HEK293 (cell line): ENCODE data around the gene PCA3.

Experiments used
- CTCF ChIA-PET: fragments of 350-600 bp; formaldehyde crosslinking; extraction: SDS; loops from one replicate; lab custom pipeline; 2021; ENCODE audit warnings: antibody characterized with exemption; lab: Yijun Ruan, JAX
- POLR2A ChIA-PET: fragments of 300-600 bp; formaldehyde crosslinking; extraction: SDS; loops from one replicate; lab custom pipeline; 2020; ENCODE audit warnings: antibody characterized with exemption, inconsistent platforms; lab: Yijun Ruan, JAX
- H3K27ac ChIP-seq: fragments of 200-500 bp; sonication (Bioruptor generic); 2 replicates; pipeline ENCODE4 v1.5.1; 2014; ENCODE audit warnings: low read depth, low read length, control low read depth, inconsistent platforms; ENCODE audit errors: extremely low read depth
- H3K36me3 ChIP-seq, 2 experiments: fragments of 200-500 bp in 1 of 2; sonication (Bioruptor generic) in 1 of 2; 1 replicate in 1 of 2; 2 replicates in 1 of 2; pipeline ENCODE4 v1.5.1; 2014 to 2017; ENCODE audit warnings: inconsistent platforms in 2 of 2, low read length in 2 of 2; ENCODE audit not compliant: control insufficient read depth in 2 of 2, insufficient read depth in 1 of 2
- H3K4me1 ChIP-seq: fragments of 200-500 bp; sonication (Bioruptor generic); 2 replicates; pipeline ENCODE4 v1.5.1; 2014; ENCODE audit warnings: mild to moderate bottlenecking, low read length, inconsistent platforms; ENCODE audit not compliant: control insufficient read depth, insufficient read depth
- H3K4me3 ChIP-seq: 2 replicates; pipeline ENCODE4 v1.5.1; 2011; ENCODE audit warnings: low read depth, mild to moderate bottlenecking, control low read depth, low read length, moderate library complexity
- H3K9me3 ChIP-seq: fragments of 200-500 bp; sonication (Bioruptor generic); 2 replicates; pipeline ENCODE4 v1.5.1; 2014; ENCODE audit warnings: low read depth, low read length, inconsistent platforms; ENCODE audit not compliant: control insufficient read depth, insufficient read depth
- CTCF ChIP-seq: fragments of 450-650 bp; formaldehyde crosslinking; IDR thresholded peaks from 2 replicates; pipeline ENCODE4 v1.5.1; 2016; ENCODE audit warnings: missing biosample characterization, missing genetic modification characterization
- MEIS1 ChIP-seq: sonication (generic); formaldehyde crosslinking; IDR thresholded peaks from 2 replicates; pipeline ENCODE4 v1.8.1; 2022; ENCODE audit warnings: missing genetic modification reagents, mild to moderate bottlenecking, borderline replicate concordance
- TCF7L2 ChIP-seq: IDR thresholded peaks from 2 replicates; pipeline ENCODE4 v1.6.1; 2011; ENCODE audit warnings: low read depth, mild to moderate bottlenecking, inconsistent platforms, low read length, moderate library complexity, borderline replicate concordance
- ZBTB11 ChIP-seq: fragments of 450-650 bp; formaldehyde crosslinking; conservative IDR thresholded peaks from 2 replicates; pipeline ENCODE4 v1.5.1; 2016; ENCODE audit warnings: low read depth, missing biosample characterization, missing genetic modification characterization
- ZFP3 ChIP-seq: fragments of 450-650 bp; formaldehyde crosslinking; IDR thresholded peaks from 2 replicates; pipeline ENCODE4 v1.5.1; 2016; ENCODE audit warnings: low read depth, missing biosample characterization, missing genetic modification characterization
- ZNF341 ChIP-seq: fragments of 450-650 bp; formaldehyde crosslinking; IDR thresholded peaks from 2 replicates; pipeline ENCODE4; 2016; ENCODE audit warnings: low read depth, missing biosample characterization, missing genetic modification characterization
- ZNF362 ChIP-seq: fragments of 450-650 bp; formaldehyde crosslinking; IDR thresholded peaks from 2 replicates; pipeline ENCODE4 v1.5.1; 2016; ENCODE audit warnings: missing biosample characterization, missing genetic modification characterization
- ZNF366 ChIP-seq: fragments of 450-650 bp; formaldehyde crosslinking; conservative IDR thresholded peaks from 2 replicates; pipeline ENCODE4 v1.5.1; 2016; ENCODE audit warnings: missing biosample characterization, missing genetic modification characterization
- ZNF37A ChIP-seq: fragments of 450-650 bp; IDR thresholded peaks from 2 replicates; pipeline ENCODE4 v1.5.1; 2018; ENCODE audit warnings: missing biosample characterization, missing genetic modification characterization
- ZNF510 ChIP-seq: fragments of 450-650 bp; formaldehyde crosslinking; IDR thresholded peaks from 2 replicates; pipeline ENCODE4 v1.5.1; 2018; ENCODE audit warnings: mild to moderate bottlenecking, missing genetic modification characterization, missing biosample characterization; ENCODE audit not compliant: insufficient replicate concordance
- ZNF558 ChIP-seq: fragments of 450-650 bp; formaldehyde crosslinking; IDR thresholded peaks from 2 replicates; pipeline ENCODE4 v1.5.1; 2016; ENCODE audit warnings: missing biosample characterization, missing genetic modification characterization
- ZNF677 ChIP-seq: fragments of 450-650 bp; IDR thresholded peaks from 2 replicates; pipeline ENCODE4 v1.5.0; 2018; ENCODE audit warnings: missing biosample characterization, mild to moderate bottlenecking, missing genetic modification characterization, moderate library complexity
- ZNF843 ChIP-seq: fragments of 450-650 bp; formaldehyde crosslinking; IDR thresholded peaks from 2 replicates; pipeline ENCODE4 v1.5.1; 2016; ENCODE audit warnings: missing biosample characterization, missing genetic modification characterization
- ZSCAN23 ChIP-seq: fragments of 450-650 bp; formaldehyde crosslinking; IDR thresholded peaks from 2 replicates; pipeline ENCODE4 v1.5.1; 2016; ENCODE audit warnings: missing biosample characterization, missing genetic modification characterization

The PCA3 gene

GRCh38 chr9:76718166-76718565 lies 46.1 kb upstream of the PCA3 start:
- Histone ChIP-seq H3K4me3 (no peak overlapping the region), H3K27ac (no peak overlapping the region), H3K4me1 (peaks cover 10% of the 10 kb centered on the region; the same call in 1 of the 2 replicates), H3K36me3 (no peaks in the 10 kb centered on the region), H3K9me3 (no peaks in the 10 kb centered on the region)
- ChIA-PET POLR2A (no interaction called here), CTCF (interaction anchor here (0.8 to 1.5 kb wide), 3 partner anchors 9 to 14 kb away, joined by 3 to 5 read pairs (median 4); no protein-coding TSS in a partner anchor)
- peak; percentile 22; the same call in 1 of the 2 replicates for TF ChIP-seq CTCF (tag by site-specific recombination)
- TF ChIP-seq ZSCAN23 = no peak
- no peak for TF ChIP-seq ZNF510 (tag by site-specific recombination)

GRCh38 chr9:76720245-76720644 lies 44.0 kb upstream of the PCA3 start:
- no peak for TF ChIP-seq MEIS1
- TF ChIP-seq ZNF366 (tag by site-specific recombination) = no peak
- Histone ChIP-seq H3K9me3 (no peaks in the 10 kb centered on the region), H3K4me1 (peaks cover 10% of the 10 kb centered on the region; the same call in 1 of the 2 replicates), H3K27ac (no peak overlapping the region), H3K36me3 (no peaks in the 10 kb centered on the region), H3K4me3 (no peak overlapping the region)
- ChIA-PET CTCF (interaction anchor here (0.6 to 0.8 kb wide), 2 partner anchors 301 to 511 kb away, joined by 4 to 6 read pairs; no protein-coding TSS in a partner anchor), POLR2A (no interaction called here)

- TF ChIP-seq ZFP3 (tag by site-specific recombination) = no peak
- no peak for TF ChIP-seq ZNF558 (tag by site-specific recombination)
- no peak for TF ChIP-seq TCF7L2
- no peak for TF ChIP-seq ZNF843 (tag by site-specific recombination)
- no peak for TF ChIP-seq ZBTB11 (tag by site-specific recombination)
- no peak for TF ChIP-seq ZNF677 (tag by site-specific recombination)
- no peak for TF ChIP-seq ZNF362 (tag by site-specific recombination)
- no peak for TF ChIP-seq ZNF341 (tag by site-specific recombination)
- TF ChIP-seq ZNF37A (tag by site-specific recombination) = no peak
- Histone ChIP-seq H3K4me1 (no peaks in the 10 kb centered on the region), H3K36me3 (no peaks in the 10 kb centered on the region), H3K9me3 (no peaks in the 10 kb centered on the region), H3K27ac (no peak overlapping the region), H3K4me3 (no peak overlapping the region)
- POLR2A ChIA-PET = no interaction called here
- CTCF ChIA-PET = no interaction called here
Observed at GRCh38 chr9:76725011-76725546, 39.2 kb upstream of the PCA3 start.
